Astrocyte (in vitro differentiated cells and primary cell): ENCODE results near the gene FHIT. TPM values are rescaled to one million over a fixed set of nuclear protein-coding genes. Genes with fewer than 3 reads are reported as not detected.
"Not testable (repeated sequence)": the region's sequence is repeated elsewhere in the genome, so short reads cannot be mapped to it uniquely, and the experiment has no call there.

Experiments used
- DNase-seq: peaks from one replicate; pipeline ENCODE4 v3.0.0-alpha.2; 2010; ENCODE audit warnings: low read depth
- FAIRE-seq: peaks from 2 replicates; lab custom pipeline; 2011; peaks lifted over from hg19 to GRCh38; lab: Jason Lieb, UNC
- H2AFZ ChIP-seq: 2 replicates; pipeline ENCODE4 v1.6.0; 2012; ENCODE audit warnings: low read depth, low read length, inconsistent platforms
- H3K27ac ChIP-seq: 2 replicates; pipeline ENCODE4 v1.5.1; 2011; ENCODE audit warnings: low read depth, low read length, inconsistent platforms
- H3K27me3 ChIP-seq: 2 replicates; pipeline ENCODE4 v1.6.0; 2011; ENCODE audit warnings: low read length, inconsistent platforms; ENCODE audit not compliant: insufficient read depth
- H3K36me3 ChIP-seq: 2 replicates; pipeline ENCODE4 v1.5.1; 2011; ENCODE audit warnings: low read length, inconsistent platforms; ENCODE audit not compliant: insufficient read depth
- H3K4me1 ChIP-seq: 2 replicates; pipeline ENCODE4 v1.5.1; 2011; ENCODE audit warnings: low read length, inconsistent platforms; ENCODE audit not compliant: insufficient read depth
- H3K4me2 ChIP-seq: 2 replicates; pipeline ENCODE4 v1.6.0; 2012; ENCODE audit warnings: low read length, inconsistent platforms
- H3K4me3 ChIP-seq: 2 replicates; pipeline ENCODE4 v1.5.1; 2011; ENCODE audit warnings: low read depth, mild to moderate bottlenecking, low read length, inconsistent platforms; ENCODE audit not compliant: insufficient read depth
- H3K79me2 ChIP-seq: 2 replicates; pipeline ENCODE4 v1.6.0; 2012; ENCODE audit warnings: mild to moderate bottlenecking, low read length, inconsistent platforms; ENCODE audit not compliant: insufficient read depth
- H3K9ac ChIP-seq: 2 replicates; pipeline ENCODE4 v1.6.0; 2012; ENCODE audit warnings: mild to moderate bottlenecking, low read length, inconsistent platforms
- H3K9me3 ChIP-seq: 2 replicates; pipeline ENCODE4 v1.5.1; 2012; ENCODE audit warnings: low read depth, mild to moderate bottlenecking, low read length, inconsistent platforms; ENCODE audit not compliant: insufficient read depth
- H4K20me1 ChIP-seq: 2 replicates; pipeline ENCODE4 v1.6.0; 2012; ENCODE audit warnings: low read length, inconsistent platforms; ENCODE audit not compliant: insufficient read depth
- H3K27ac Mint-ChIP-seq: one replicate; pipeline ENCODE4 v1.8.0; 2021; ENCODE audit warnings: mild to moderate bottlenecking, mixed read lengths; ENCODE audit not compliant: unreplicated experiment
- H3K27me3 Mint-ChIP-seq: one replicate; pipeline ENCODE4 v1.8.0; 2021; ENCODE audit warnings: low read depth, mixed read lengths; ENCODE audit not compliant: unreplicated experiment
- H3K36me3 Mint-ChIP-seq: one replicate; pipeline ENCODE4 v1.8.0; 2021; ENCODE audit warnings: low read depth, mixed read lengths; ENCODE audit not compliant: unreplicated experiment
- H3K4me1 Mint-ChIP-seq: one replicate; pipeline ENCODE4 v1.8.0; 2021; ENCODE audit warnings: low read depth, mixed read lengths; ENCODE audit not compliant: unreplicated experiment
- H3K4me3 Mint-ChIP-seq: one replicate; pipeline ENCODE4 v1.8.0; 2021; ENCODE audit warnings: mild to moderate bottlenecking, moderate library complexity, mixed read lengths; ENCODE audit not compliant: unreplicated experiment
- H3K9me3 Mint-ChIP-seq: one replicate; pipeline ENCODE4 v1.8.0; 2021; ENCODE audit warnings: mild to moderate bottlenecking, mixed read lengths; ENCODE audit not compliant: unreplicated experiment
- CTCF ChIP-seq: IDR thresholded peaks from 2 replicates; pipeline ENCODE4 v1.5.1; 2011; ENCODE audit warnings: low read depth, mild to moderate bottlenecking, inconsistent platforms, low read length, moderate library complexity; ENCODE audit not compliant: insufficient read depth
- EZH2 ChIP-seq: IDR thresholded peaks from 2 replicates; pipeline ENCODE4 v1.6.1; 2012; ENCODE audit warnings: mild to moderate bottlenecking, low read length, inconsistent platforms; ENCODE audit not compliant: insufficient read depth
- total RNA-seq: library from RNA; stranded (reverse); gene quantifications from 2 replicates; pipeline ENCODE4 v1.2.1, GENCODE V29; 2021

Gene FHIT
- total RNA-seq, 1 donor from 2014 or later, result 6.7 TPM

GRCh38 chr3:60674870-60675269 is 576.4 kb downstream of the FHIT start:
- no peaks in the 10 kb centered on the region for H4K20me1 ChIP-seq
- no peak overlapping the region for H3K27ac Mint-ChIP-seq
- H3K4me3 ChIP-seq, result no peak overlapping the region
- H3K4me1 ChIP-seq, result no peaks in the 10 kb centered on the region
- H3K27me3 ChIP-seq, result no peaks in the 10 kb centered on the region
- DNase-seq (no peak), FAIRE-seq (no peak)
- no peak overlapping the region for H3K27ac ChIP-seq
- no peaks in the 10 kb centered on the region for H3K36me3 ChIP-seq
- H3K27me3 Mint-ChIP-seq, result no peaks in the 10 kb centered on the region
- no peaks in the 10 kb centered on the region for H3K4me1 Mint-ChIP-seq
- H3K9me3 Mint-ChIP-seq, result no peaks in the 10 kb centered on the region
- H3K79me2 ChIP-seq, result no peaks in the 10 kb centered on the region
- H3K9me3 ChIP-seq, result no peaks in the 10 kb centered on the region
- TF ChIP-seq EZH2 (no peak), CTCF (no peak)
- H2AFZ ChIP-seq, result no peak overlapping the region
- no peak overlapping the region for H3K9ac ChIP-seq
- H3K36me3 Mint-ChIP-seq, result no peaks in the 10 kb centered on the region
- H3K4me2 ChIP-seq, result no peak overlapping the region
- H3K4me3 Mint-ChIP-seq, result no peak overlapping the region

DNA sequence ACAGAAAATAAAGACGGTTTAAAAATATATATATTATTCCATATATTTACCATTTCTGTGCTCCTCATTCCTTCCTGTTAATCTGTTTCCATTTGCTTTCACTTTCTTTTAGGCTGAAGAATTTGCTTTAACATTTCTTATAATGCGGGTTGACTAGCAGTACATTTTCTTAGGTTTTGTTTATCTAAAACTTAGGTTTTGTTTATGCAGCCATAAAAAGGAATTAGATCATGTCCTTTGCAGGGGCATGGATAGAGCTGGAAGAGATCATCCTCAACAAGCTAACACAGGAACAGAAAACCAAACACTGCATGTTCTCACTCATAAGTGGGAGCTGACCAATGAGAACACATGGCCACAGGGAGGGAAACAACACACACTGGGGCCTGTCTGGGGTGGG is 578.1 kb downstream of the FHIT start:
- Histone ChIP-seq H3K27me3 (no peaks in the 10 kb centered on the region), H3K36me3 (no peaks in the 10 kb centered on the region), H3K4me3 (no peak overlapping the region), H3K4me2 (no peak overlapping the region), H3K4me1 (no peaks in the 10 kb centered on the region), H3K79me2 (no peaks in the 10 kb centered on the region), H3K9me3 (no peaks in the 10 kb centered on the region), H2AFZ (no peak overlapping the region), H3K9ac (no peak overlapping the region), H4K20me1 (no peaks in the 10 kb centered on the region), H3K27ac (no peak overlapping the region)
- no peaks in the 10 kb centered on the region for H3K27me3 Mint-ChIP-seq
- no peak for DNase-seq
- no peak for FAIRE-seq
- no peaks in the 10 kb centered on the region for H3K4me1 Mint-ChIP-seq
- TF ChIP-seq CTCF (no peak), EZH2 (no peak)
- no peaks in the 10 kb centered on the region for H3K36me3 Mint-ChIP-seq
- no peaks in the 10 kb centered on the region for H3K9me3 Mint-ChIP-seq
- H3K27ac Mint-ChIP-seq, result no peak overlapping the region
- no peak overlapping the region for H3K4me3 Mint-ChIP-seq

GRCh38 chr3:60672337-60672736 is 578.9 kb downstream of the FHIT start:
- not testable (repeated sequence) for H3K27me3 ChIP-seq, H3K27ac Mint-ChIP-seq, H3K4me3 Mint-ChIP-seq, H3K27me3 Mint-ChIP-seq, H3K79me2 ChIP-seq, H3K4me3 ChIP-seq, FAIRE-seq, H4K20me1 ChIP-seq, H3K27ac ChIP-seq, H3K36me3 ChIP-seq, H3K4me1 ChIP-seq, H3K4me1 Mint-ChIP-seq, H3K9me3 Mint-ChIP-seq, H3K36me3 Mint-ChIP-seq, H3K4me2 ChIP-seq, H2AFZ ChIP-seq, H3K9ac ChIP-seq, DNase-seq, H3K9me3 ChIP-seq
